ENCODE data around the gene SDSL.

Gene SDSL

GRCh38 chr12:113396828-113397496, 25.2 kb upstream of the SDSL start:
- DNase-seq: no peak

- no peak for DNase-seq
Observed at GRCh38 chr12:113397497-113398197, 24.5 kb upstream of the SDSL start.

- DNase-seq: no peak
Observed at GRCh38 chr12:113398346-113399290, 23.6 kb upstream of the SDSL start.

- DNase-seq: no peak
Observed at GRCh38 chr12:113399490-113399889, 22.7 kb upstream of the SDSL start.

- DNase-seq: no peak
Observed at GRCh38 chr12:113400362-113400761, 21.8 kb upstream of the SDSL start.

- no peak for DNase-seq
Observed at GRCh38 chr12:113401066-113402000, 20.8 kb upstream of the SDSL start.

- no peak for DNase-seq
Observed at GRCh38 chr12:113402586-113403260, 19.5 kb upstream of the SDSL start.

GRCh38 chr12:113403435-113404415, 18.5 kb upstream of the SDSL start, which contains the start of gene SDS:
SDS (minus strand) TSS chr12:113403887; CDS start chr12:113399708, 4,179 bp downstream.
- DNase-seq: no peak

- DNase-seq: no peak
Observed at GRCh38 chr12:113405694-113406093, 16.5 kb upstream of the SDSL start.

GRCh38 chr12:113407931-113408600, 14.1 kb upstream of the SDSL start:
- DNase-seq: no peak

GRCh38 chr12:113408756-113409298, 13.4 kb upstream of the SDSL start:
- DNase-seq: no peak

- no peak for DNase-seq
Observed at GRCh38 chr12:113409462-113410124, 12.6 kb upstream of the SDSL start.

- DNase-seq: no peak
Observed at GRCh38 chr12:113413488-113413939, 8.7 kb upstream of the SDSL start.

GRCh38 chr12:113414519-113415038, 7.6 kb upstream of the SDSL start:
- no peak for DNase-seq

GRCh38 chr12:113416091-113416754, 6.0 kb upstream of the SDSL start:
- no peak for DNase-seq

- DNase-seq: no peak
Observed at GRCh38 chr12:113418213-113418879, 3.8 kb upstream of the SDSL start.

GRCh38 chr12:113420996-113421595, 1.1 kb upstream of the SDSL start:
- DNase-seq: no peak
